ENCODE measurements around the gene TCEA2. TPM values are rescaled to one million over a fixed set of nuclear protein-coding genes. Genes with fewer than 3 reads are reported as not detected.

Gene TCEA2
- total RNA-seq, 2 donors from 2014 or later: 17.8 to 25.5 TPM

DNA sequence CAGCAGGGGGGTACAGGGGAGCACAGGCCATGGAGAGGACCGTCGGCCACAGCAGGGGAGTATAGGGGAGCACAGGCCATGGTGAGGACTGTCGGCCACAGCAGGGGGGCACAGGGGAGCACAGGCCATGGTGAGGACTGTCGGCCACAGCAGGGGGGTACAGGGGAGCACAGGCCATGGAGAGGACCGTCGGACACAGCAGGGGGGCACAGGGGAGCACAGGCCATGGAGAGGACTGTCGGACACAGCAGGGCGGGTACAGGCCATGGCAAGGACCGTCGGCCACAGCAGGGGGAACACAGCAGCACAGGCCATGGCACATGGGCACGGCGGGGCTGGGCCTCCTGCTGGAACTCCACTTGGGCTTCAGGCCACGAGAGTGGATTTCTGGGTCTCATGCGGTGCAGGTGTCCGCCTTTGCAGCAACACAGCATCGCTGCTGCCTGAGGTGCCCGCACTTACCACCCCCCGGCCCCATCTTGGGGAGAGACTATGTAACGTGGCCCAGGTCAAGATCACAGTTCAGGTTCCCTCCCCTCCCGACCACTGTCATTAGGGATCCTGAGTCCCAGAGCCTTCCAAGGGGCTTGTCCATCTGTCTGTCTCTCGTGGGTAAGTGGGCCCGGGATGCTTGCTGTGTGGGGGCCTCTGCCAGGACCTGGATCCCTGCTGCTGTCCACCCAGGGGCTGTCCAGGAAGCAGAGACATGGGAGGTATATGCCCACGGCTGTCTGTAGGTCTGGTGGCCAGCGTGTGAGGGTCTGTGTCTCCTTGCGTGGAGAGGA, 41.9 kb downstream of the TCEA2 start:
- Histone ChIP-seq H3K4me1 (peaks cover 0 to 12% of the 10 kb centered on the region in 2 donors), H3K4me3 (no peak overlapping the region), H3K27me3 (no peaks in the 10 kb centered on the region), H3K9me3 (no peaks in the 10 kb centered on the region), H3K27ac (no peak overlapping the region), H3K36me3 (no peaks in the 10 kb centered on the region)
- DNase-seq (ENCODE audit: low spot score): no peak
- TF ChIP-seq, protein P1, sequence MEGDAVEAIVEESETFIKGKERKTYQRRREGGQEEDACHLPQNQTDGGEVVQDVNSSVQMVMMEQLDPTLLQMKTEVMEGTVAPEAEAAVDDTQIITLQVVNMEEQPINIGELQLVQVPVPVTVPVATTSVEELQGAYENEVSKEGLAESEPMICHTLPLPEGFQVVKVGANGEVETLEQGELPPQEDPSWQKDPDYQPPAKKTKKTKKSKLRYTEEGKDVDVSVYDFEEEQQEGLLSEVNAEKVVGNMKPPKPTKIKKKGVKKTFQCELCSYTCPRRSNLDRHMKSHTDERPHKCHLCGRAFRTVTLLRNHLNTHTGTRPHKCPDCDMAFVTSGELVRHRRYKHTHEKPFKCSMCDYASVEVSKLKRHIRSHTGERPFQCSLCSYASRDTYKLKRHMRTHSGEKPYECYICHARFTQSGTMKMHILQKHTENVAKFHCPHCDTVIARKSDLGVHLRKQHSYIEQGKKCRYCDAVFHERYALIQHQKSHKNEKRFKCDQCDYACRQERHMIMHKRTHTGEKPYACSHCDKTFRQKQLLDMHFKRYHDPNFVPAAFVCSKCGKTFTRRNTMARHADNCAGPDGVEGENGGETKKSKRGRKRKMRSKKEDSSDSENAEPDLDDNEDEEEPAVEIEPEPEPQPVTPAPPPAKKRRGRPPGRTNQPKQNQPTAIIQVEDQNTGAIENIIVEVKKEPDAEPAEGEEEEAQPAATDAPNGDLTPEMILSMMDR (IDR thresholded peaks at IDR 0.05): no peak

- TF ChIP-seq, protein P1 (IDR thresholded peaks at IDR 0.05): no peak
- Histone ChIP-seq H3K27me3 (no peaks in the 10 kb centered on the region), H3K4me3 (no peak overlapping the region), H3K27ac (no peak overlapping the region), H3K4me1 (peaks cover 0 to 12% of the 10 kb centered on the region in 2 donors), H3K9me3 (no peaks in the 10 kb centered on the region), H3K36me3 (no peaks in the 10 kb centered on the region)
- DNase-seq (ENCODE audit: low spot score): no peak
These were observed 42.9 kb downstream of the TCEA2 start for GRCh38 chr20:64105846-64106434.

- Histone ChIP-seq H3K9me3 (no peaks in the 10 kb centered on the region), H3K27ac (no peak overlapping the region), H3K36me3 (no peaks in the 10 kb centered on the region), H3K4me1 (peaks cover 0 to 12% of the 10 kb centered on the region in 2 donors), H3K4me3 (no peak overlapping the region), H3K27me3 (no peaks in the 10 kb centered on the region)
- no peak for DNase-seq (ENCODE audit: low spot score)
- TF ChIP-seq, protein P1 (IDR thresholded peaks at IDR 0.05): no peak
These were observed 43.5 kb downstream of the TCEA2 start for GRCh38 chr20:64106435-64106961.

- H3K27ac ChIP-seq: no peak within 1 kb of the TSS
- H3K9me3 ChIP-seq: no peaks in the 10 kb centered on the region
- DNase-seq (ENCODE audit: low spot score): no peak
- H3K4me3 ChIP-seq: no peak within 1 kb of the TSS
- H3K4me1 ChIP-seq: peaks cover 0 to 7% of the 10 kb centered on the region in 2 donors
- no peaks in the 10 kb centered on the region for H3K36me3 ChIP-seq
- TF ChIP-seq, protein P1 (IDR thresholded peaks at IDR 0.05): no peak
- no peaks in the 10 kb centered on the region for H3K27me3 ChIP-seq
These were observed 44.2 kb downstream of the TCEA2 start, which contains the start of gene NPBWR2 for GRCh38 chr20:64106981-64107735. Gene NPBWR2, minus strand, starts transcription at chr20:64107565. Its CDS starts 734 bp downstream, at chr20:64106831.

GRCh38 chr20:64107736-64108457, 44.9 kb downstream of the TCEA2 start:
- no peak for DNase-seq (ENCODE audit: low spot score)
- Histone ChIP-seq H3K9me3 (no peaks in the 10 kb centered on the region), H3K4me3 (no peak overlapping the region), H3K27me3 (no peaks in the 10 kb centered on the region), H3K27ac (no peak overlapping the region), H3K4me1 (no peaks in the 10 kb centered on the region), H3K36me3 (no peaks in the 10 kb centered on the region)
- TF ChIP-seq, protein P1 (IDR thresholded peaks at IDR 0.05): no peak
